ENCODE data around the gene BRICD5.

The BRICD5 gene

DNA sequence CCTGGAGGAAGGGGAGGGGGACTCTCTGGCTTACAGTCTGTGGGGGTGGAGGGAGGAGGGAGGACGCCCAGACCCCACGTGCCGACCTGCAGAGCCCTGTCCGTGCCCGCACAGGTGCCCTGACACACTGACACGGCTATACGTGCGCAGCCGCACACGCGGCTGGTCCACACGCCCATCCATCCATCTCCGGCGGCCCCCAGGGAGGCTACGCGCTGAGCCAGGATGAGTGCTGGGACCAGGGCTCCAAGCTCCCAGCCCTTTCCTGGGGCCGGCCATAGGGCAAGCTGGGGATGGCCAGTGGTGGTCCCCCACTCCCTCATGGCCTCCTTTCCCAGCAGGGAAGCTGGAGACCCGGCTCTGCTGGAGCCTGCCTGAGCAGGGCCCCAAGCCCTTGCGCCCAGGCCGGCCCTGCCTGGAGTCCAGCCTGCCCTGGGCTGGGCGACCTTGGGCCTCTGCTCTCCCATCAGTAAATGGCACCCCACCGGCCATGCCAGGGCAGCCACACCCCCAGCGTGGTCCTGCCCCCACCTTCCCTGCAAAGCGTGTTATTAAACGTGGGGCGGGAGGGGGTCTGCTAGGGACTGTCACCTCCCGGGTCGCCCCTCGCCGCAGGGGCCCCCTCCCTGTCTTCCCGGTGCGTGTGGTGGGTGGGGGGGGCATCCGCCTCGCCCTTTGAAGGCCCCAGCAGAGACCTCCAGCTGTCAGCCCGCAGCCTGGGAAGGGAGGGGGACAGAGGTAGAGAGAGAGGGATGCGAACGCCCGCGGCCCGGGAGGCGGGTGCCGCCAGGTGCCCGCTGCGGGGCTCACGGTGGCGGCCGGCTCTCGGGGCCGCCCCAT is 15.1 kb downstream of the BRICD5 start (continued):
- TF ChIP-seq GLIS1 (tag by site-specific recombination; IDR thresholded peaks at IDR 0.05) (peak; percentile 97), ZNF16 (tag by site-specific recombination; IDR thresholded peaks at IDR 0.05; ENCODE audit: low read depth) (no peak), ZNF391 (tag by site-specific recombination; IDR thresholded peaks at IDR 0.05; ENCODE audit: borderline replicate concordance, low read depth) (no peak), ZNF510 (tag by site-specific recombination; IDR thresholded peaks at IDR 0.05; ENCODE audit: insufficient replicate concordance) (no peak), ZBTB20 (tag by site-specific recombination; IDR thresholded peaks at IDR 0.05) (peak; percentile 58; the same call in 1 of the 2 replicates), GLIS2 (tag by site-specific recombination; IDR thresholded peaks at IDR 0.05) (peak; percentile 77), ZNF37A (tag by site-specific recombination; IDR thresholded peaks at IDR 0.05) (no peak)
- TF ChIP-seq, protein P1, sequence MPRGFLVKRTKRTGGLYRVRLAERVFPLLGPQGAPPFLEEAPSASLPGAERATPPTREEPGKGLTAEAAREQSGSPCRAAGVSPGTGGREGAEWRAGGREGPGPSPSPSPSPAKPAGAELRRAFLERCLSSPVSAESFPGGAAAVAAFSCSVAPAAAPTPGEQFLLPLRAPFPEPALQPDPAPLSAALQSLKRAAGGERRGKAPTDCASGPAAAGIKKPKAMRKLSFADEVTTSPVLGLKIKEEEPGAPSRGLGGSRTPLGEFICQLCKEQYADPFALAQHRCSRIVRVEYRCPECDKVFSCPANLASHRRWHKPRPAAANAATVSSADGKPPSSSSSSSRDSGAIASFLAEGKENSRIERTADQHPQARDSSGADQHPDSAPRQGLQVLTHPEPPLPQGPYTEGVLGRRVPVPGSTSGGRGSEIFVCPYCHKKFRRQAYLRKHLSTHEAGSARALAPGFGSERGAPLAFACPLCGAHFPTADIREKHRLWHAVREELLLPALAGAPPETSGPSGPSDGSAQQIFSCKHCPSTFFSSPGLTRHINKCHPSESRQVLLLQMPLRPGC (tag by site-specific recombination; IDR thresholded peaks at IDR 0.05) = no peak
- TF ChIP-seq, protein P2, sequence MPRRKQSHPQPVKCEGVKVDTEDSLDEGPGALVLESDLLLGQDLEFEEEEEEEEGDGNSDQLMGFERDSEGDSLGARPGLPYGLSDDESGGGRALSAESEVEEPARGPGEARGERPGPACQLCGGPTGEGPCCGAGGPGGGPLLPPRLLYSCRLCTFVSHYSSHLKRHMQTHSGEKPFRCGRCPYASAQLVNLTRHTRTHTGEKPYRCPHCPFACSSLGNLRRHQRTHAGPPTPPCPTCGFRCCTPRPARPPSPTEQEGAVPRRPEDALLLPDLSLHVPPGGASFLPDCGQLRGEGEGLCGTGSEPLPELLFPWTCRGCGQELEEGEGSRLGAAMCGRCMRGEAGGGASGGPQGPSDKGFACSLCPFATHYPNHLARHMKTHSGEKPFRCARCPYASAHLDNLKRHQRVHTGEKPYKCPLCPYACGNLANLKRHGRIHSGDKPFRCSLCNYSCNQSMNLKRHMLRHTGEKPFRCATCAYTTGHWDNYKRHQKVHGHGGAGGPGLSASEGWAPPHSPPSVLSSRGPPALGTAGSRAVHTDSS (tag by site-specific recombination; IDR thresholded peaks at IDR 0.05) = no peak

DNA sequence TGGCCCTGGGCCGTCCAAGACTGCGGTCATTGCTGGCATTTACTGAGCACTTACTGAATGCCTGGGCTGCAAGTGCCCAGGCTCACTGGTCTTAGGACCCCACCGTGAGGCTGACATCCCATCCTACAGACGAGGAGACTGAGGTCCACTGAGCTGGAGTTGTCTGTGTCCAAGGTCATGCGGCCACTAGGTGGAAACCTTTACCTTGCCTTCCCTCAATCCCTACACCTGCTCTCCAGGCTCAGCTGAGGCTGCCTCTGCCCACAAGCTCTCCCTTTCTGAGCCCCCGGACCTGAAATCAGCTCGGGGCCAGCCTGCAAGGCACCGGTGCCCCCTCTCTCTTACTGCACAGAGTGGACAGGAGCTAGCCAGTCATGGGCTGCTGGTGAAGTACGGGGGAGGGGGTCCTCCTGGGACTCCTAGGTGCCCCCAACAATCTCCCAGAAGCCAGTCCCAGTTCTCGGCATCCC is 15.8 kb downstream of the BRICD5 start:
- CTCF ChIA-PET = interaction anchor here (0.5 to 3.4 kb wide), 15 partner anchors 8 to 1950 kb away, joined by 3 to 28 read pairs (median 3); partner anchors contain the start of genes ABCA3, ECI1 and MLST8
- POLR2A ChIA-PET = interaction anchor here (0.6 to 2.5 kb wide), 14 partner anchors 10 to 265 kb away, joined by 3 to 30 read pairs (median 4); partner anchors contain the start of genes BRICD5, DNASE1L2, E4F1 and ECI1
- Histone ChIP-seq H3K9me3 (ENCODE audit: control insufficient read depth, insufficient read depth, low read depth, low read length) (no peaks in the 10 kb centered on the region), H3K27ac (ENCODE audit: extremely low read depth, low read depth, low read length) (no peak overlapping the region), H3K36me3 (ENCODE audit: control insufficient read depth in 2 of 2, insufficient read depth in 1 of 2, low read length in 2 of 2) (no peaks in the 10 kb centered on the region), H3K4me1 (ENCODE audit: control insufficient read depth, insufficient read depth, low read length) (peaks cover 9% of the 10 kb centered on the region; the same call in 1 of the 2 replicates), H3K4me3 (ENCODE audit: low read depth, low read length) (no peak overlapping the region)
- no peak for TF ChIP-seq OVOL3 (tag by site-specific recombination; IDR thresholded peaks at IDR 0.05)
- no peak for TF ChIP-seq ZNF621 (tag by site-specific recombination; IDR thresholded peaks at IDR 0.05)
- TF ChIP-seq ZNF529 (tag by site-specific recombination; IDR thresholded peaks at IDR 0.05; ENCODE audit: insufficient replicate concordance) = no peak
- no peak for TF ChIP-seq ZNF223 (tag by site-specific recombination; IDR thresholded peaks at IDR 0.05)
- no peak for TF ChIP-seq KLF9 (tag by site-specific recombination; IDR thresholded peaks at IDR 0.05; ENCODE audit: low read depth)
- TF ChIP-seq, protein P3, sequence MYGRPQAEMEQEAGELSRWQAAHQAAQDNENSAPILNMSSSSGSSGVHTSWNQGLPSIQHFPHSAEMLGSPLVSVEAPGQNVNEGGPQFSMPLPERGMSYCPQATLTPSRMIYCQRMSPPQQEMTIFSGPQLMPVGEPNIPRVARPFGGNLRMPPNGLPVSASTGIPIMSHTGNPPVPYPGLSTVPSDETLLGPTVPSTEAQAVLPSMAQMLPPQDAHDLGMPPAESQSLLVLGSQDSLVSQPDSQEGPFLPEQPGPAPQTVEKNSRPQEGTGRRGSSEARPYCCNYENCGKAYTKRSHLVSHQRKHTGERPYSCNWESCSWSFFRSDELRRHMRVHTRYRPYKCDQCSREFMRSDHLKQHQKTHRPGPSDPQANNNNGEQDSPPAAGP (tag by site-specific recombination; IDR thresholded peaks at IDR 0.05) = no peak; the same call in 1 of the 2 replicates
- peak; percentile 94 for TF ChIP-seq ZNF654 (tag by site-specific recombination; IDR thresholded peaks at IDR 0.05; ENCODE audit: low read depth)
- TF ChIP-seq, protein P4, sequence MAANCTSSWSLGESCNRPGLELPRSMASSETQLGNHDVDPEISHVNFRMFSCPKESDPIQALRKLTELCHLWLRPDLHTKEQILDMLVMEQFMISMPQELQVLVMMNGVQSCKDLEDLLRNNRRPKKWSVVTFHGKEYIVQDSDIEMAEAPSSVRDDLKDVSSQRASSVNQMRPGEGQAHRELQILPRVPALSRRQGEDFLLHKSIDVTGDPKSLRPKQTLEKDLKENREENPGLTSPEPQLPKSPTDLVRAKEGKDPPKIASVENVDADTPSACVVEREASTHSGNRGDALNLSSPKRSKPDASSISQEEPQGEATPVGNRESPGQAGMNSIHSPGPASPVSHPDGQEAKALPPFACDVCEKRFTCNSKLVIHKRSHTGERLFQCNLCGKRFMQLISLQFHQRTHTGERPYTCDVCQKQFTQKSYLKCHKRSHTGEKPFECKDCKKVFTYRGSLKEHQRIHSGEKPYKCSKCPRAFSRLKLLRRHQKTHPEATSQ (tag by site-specific recombination; IDR thresholded peaks at IDR 0.05) = peak; percentile 71; the same call in 1 of the 2 replicates
- TF ChIP-seq, protein P5, sequence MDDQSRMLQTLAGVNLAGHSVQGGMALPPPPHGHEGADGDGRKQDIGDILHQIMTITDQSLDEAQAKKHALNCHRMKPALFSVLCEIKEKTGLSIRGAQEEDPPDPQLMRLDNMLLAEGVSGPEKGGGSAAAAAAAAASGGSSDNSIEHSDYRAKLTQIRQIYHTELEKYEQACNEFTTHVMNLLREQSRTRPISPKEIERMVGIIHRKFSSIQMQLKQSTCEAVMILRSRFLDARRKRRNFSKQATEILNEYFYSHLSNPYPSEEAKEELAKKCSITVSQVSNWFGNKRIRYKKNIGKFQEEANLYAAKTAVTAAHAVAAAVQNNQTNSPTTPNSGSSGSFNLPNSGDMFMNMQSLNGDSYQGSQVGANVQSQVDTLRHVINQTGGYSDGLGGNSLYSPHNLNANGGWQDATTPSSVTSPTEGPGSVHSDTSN (CRISPR knock-in tag; IDR thresholded peaks at IDR 0.05) = no peak
- TF ChIP-seq, protein P6, sequence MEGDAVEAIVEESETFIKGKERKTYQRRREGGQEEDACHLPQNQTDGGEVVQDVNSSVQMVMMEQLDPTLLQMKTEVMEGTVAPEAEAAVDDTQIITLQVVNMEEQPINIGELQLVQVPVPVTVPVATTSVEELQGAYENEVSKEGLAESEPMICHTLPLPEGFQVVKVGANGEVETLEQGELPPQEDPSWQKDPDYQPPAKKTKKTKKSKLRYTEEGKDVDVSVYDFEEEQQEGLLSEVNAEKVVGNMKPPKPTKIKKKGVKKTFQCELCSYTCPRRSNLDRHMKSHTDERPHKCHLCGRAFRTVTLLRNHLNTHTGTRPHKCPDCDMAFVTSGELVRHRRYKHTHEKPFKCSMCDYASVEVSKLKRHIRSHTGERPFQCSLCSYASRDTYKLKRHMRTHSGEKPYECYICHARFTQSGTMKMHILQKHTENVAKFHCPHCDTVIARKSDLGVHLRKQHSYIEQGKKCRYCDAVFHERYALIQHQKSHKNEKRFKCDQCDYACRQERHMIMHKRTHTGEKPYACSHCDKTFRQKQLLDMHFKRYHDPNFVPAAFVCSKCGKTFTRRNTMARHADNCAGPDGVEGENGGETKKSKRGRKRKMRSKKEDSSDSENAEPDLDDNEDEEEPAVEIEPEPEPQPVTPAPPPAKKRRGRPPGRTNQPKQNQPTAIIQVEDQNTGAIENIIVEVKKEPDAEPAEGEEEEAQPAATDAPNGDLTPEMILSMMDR (tag by site-specific recombination; IDR thresholded peaks at IDR 0.05) = peak; percentile 89
- TF ChIP-seq ZNF558 (tag by site-specific recombination; IDR thresholded peaks at IDR 0.05) = no peak
- TF ChIP-seq, protein P7, sequence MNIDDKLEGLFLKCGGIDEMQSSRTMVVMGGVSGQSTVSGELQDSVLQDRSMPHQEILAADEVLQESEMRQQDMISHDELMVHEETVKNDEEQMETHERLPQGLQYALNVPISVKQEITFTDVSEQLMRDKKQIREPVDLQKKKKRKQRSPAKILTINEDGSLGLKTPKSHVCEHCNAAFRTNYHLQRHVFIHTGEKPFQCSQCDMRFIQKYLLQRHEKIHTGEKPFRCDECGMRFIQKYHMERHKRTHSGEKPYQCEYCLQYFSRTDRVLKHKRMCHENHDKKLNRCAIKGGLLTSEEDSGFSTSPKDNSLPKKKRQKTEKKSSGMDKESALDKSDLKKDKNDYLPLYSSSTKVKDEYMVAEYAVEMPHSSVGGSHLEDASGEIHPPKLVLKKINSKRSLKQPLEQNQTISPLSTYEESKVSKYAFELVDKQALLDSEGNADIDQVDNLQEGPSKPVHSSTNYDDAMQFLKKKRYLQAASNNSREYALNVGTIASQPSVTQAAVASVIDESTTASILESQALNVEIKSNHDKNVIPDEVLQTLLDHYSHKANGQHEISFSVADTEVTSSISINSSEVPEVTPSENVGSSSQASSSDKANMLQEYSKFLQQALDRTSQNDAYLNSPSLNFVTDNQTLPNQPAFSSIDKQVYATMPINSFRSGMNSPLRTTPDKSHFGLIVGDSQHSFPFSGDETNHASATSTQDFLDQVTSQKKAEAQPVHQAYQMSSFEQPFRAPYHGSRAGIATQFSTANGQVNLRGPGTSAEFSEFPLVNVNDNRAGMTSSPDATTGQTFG (tag by site-specific recombination; IDR thresholded peaks at IDR 0.05; ENCODE audit: borderline replicate concordance) = no peak
- no peak for TF ChIP-seq ZNF571 (tag by site-specific recombination; IDR thresholded peaks at IDR 0.05)
- no peak for TF ChIP-seq ZNF140 (tag by site-specific recombination; IDR thresholded peaks at IDR 0.05)
